Activated naive CD8-positive, alpha-beta T cell treated with anti-CD3 and anti-CD28 coated beads, Interleukin-2, amount 10 ng/mL, durations not matched to agents 7 days and 5 days (primary cell): ENCODE results near the gene TBC1D21. TPM values are rescaled to one million over a fixed set of nuclear protein-coding genes. Genes with fewer than 3 reads are reported as not detected.
A peak's percentile ranks its signal among the peaks of the same experiment; 100 is the strongest.

Experiments
- ATAC-seq: fragments of 150-1000 bp; cut with Tn5 transposase; one replicate; pipeline ENCODE4 v1.10.0; 2021; ENCODE audit warnings: low read depth, moderate library complexity
- POLR2A ChIA-PET: fragments of 350-600 bp; sonication (Branson Sonifier 250); formaldehyde crosslinking; loops from one replicate; lab custom pipeline; 2021; ENCODE audit warnings: antibody characterized with exemption; lab: Charles Lee
- DNase-seq: peaks from one replicate; pipeline ENCODE4 v3.0.0; 2021
- H3K27ac Mint-ChIP-seq: one replicate; pipeline ENCODE4 v1.8.0; 2022; ENCODE audit warnings: mild to moderate bottlenecking, mixed read lengths
- H3K27me3 Mint-ChIP-seq: one replicate; pipeline ENCODE4 v1.8.0; 2022; ENCODE audit warnings: mild to moderate bottlenecking, moderate library complexity, mixed read lengths
- H3K36me3 Mint-ChIP-seq: one replicate; pipeline ENCODE4 v1.8.0; 2021; ENCODE audit warnings: mild to moderate bottlenecking, mixed read lengths
- H3K4me1 Mint-ChIP-seq: one replicate; pipeline ENCODE4 v1.8.0; 2021; ENCODE audit warnings: mixed read lengths
- H3K4me3 Mint-ChIP-seq: one replicate; pipeline ENCODE4 v1.8.0; 2022; ENCODE audit warnings: mild to moderate bottlenecking, moderate library complexity, mixed read lengths
- H3K9me3 Mint-ChIP-seq: one replicate; pipeline ENCODE4 v1.8.0; 2021; ENCODE audit warnings: mixed read lengths
- total RNA-seq, 2 experiments: library from RNA; stranded (reverse); gene quantifications; one replicate each; pipeline ENCODE4 v1.2.3, GENCODE V29; 2021

TBC1D21 gene
- total RNA-seq, 2 experiments from 2014 or later = not detected

DNA sequence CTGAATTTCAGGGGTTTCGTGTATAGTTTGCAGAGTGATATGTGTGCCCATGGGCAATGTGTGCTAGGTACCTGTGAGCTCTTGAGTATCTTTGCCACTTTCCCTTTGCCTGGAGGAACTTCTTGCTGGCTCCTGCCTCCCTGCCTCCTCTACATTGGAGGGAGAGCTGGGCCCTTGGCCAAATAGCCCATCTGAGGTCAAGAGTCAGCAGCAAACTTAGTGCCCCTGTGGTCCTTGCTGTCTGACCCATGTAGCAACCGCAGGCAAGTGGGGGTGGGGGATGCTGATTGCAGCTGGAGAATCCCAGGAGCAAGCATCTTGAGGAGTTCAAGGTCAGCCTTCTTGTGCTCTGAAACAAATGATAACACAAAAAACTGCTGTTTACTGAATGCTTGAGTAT, 5.4 kb upstream of the TBC1D21 start:
- POLR2A ChIA-PET = no interaction called here
- H3K4me1 Mint-ChIP-seq = peaks cover 4% of the 10 kb centered on the region
- H3K27me3 Mint-ChIP-seq = peaks cover 46% of the 10 kb centered on the region

DNA sequence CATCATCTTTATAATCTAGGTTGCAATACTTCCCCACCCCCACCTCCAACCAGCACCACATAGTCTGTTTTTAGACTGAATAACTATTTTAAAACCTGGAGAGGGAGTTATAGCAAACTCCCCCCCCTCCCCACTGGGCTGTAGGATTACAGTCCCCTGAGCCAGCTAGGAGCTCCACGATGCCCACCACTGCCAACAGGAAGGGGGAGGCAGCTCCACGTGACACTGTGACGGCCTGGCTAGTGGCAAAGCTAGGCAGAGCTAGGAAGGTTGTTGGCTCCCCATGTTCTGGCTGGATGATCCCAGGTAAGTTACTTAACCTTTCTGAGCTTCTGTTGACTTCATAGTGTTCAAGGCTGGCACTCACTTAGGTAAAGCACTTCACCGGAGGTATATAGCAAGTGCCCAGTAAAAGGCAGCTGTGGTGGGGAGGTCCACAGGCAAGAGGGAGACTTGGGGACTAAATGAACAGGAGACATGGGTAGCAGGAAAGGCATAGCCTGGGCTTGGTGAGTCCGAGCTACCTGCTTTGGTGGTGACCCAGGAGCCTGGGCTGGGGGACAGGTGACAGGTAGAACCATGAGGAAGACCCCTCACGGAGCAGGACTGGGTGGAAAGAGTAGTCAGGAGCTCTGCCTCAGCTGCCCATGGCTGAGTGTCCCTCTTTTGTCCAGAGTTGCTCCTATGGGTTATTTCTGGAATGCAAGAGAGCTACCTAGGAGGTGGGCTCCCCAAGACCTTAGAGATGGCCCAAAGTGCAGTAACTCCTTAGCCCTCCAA, 4.0 kb upstream of the TBC1D21 start:
- Mint-ChIP-seq H3K4me1 (peaks cover 4% of the 10 kb centered on the region), H3K36me3 (no peaks in the 10 kb centered on the region), H3K4me3 (no peak overlapping the region), H3K9me3 (no peaks in the 10 kb centered on the region), H3K27me3 (peaks cover 39% of the 10 kb centered on the region), H3K27ac (no peak overlapping the region)
- ATAC-seq (no peak), DNase-seq (no peak)
- POLR2A ChIA-PET = interaction anchor here (0.6 kb wide), 1 partner anchor 734 kb away, joined by 4 read pairs; no protein-coding TSS in a partner anchor

More for the DNA sequence above, 5.4 kb upstream of the TBC1D21 start:
- no peak for ATAC-seq
- DNase-seq = no peak
- Mint-ChIP-seq H3K27ac (no peak overlapping the region), H3K36me3 (no peaks in the 10 kb centered on the region), H3K9me3 (no peaks in the 10 kb centered on the region), H3K4me3 (no peak overlapping the region)

DNA sequence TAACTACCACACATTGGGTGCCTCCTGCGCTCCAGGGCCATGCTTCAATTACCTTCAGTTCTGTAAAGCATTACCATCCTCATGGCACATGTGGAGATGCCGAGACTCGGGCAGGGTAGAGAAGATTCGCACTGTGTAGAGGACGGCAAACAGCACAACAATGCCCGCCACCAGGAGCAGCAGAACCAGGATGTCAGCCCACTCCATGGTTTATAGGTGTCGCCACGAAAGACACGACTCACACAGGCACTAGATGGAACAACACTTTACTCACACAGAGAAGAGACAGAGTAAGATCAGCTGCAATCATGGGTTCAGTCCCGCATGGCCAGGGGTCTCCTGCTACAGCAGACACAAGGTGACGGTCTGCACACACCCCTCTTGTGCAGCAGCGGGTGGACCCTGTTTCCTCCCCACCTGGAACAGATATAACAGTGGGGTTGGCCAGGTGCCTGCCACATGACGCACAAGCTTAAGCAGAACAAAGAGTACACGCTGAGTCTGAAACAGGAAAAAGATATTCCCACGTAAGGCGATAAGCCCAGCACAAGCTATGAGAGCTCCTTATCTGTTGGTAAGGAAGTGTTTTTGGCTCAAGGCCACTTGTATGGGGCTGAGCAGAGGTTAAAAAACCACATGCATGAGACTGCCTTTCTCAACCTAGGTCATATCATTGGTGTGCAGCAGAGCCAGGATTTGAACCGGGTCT, 2.5 kb upstream of the TBC1D21 start:
- Mint-ChIP-seq H3K4me3 (no peak overlapping the region), H3K4me1 (peaks cover 4% of the 10 kb centered on the region), H3K36me3 (no peaks in the 10 kb centered on the region), H3K27ac (no peak overlapping the region), H3K27me3 (peaks cover 33% of the 10 kb centered on the region), H3K9me3 (no peaks in the 10 kb centered on the region)
- POLR2A ChIA-PET = no interaction called here
- no peak for ATAC-seq
- no peak for DNase-seq

DNA sequence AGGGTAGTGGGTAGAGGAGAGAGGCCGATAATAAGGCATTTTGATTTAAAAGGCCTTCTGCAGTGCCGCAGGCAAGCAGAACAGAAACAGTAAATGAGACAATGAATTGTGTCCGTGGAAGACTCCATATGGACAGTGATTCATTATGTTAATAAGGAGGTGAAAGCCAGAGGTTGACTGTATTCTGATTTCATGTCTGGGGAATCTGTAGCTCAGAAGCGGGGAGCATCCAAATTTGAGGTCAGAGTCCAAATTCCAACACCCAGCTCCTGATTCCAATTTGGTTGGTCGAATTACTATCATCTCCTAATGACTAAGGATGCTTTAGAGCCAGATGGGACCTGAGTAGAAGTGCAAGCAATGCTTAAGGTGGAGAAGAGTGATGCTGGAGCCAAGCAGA, 1.0 kb upstream of the TBC1D21 start:
- no peak for ATAC-seq
- Mint-ChIP-seq H3K27me3 (peaks cover 30% of the 10 kb centered on the region), H3K9me3 (no peaks in the 10 kb centered on the region), H3K27ac (no peak overlapping the region), H3K36me3 (no peaks in the 10 kb centered on the region), H3K4me3 (no peak overlapping the region), H3K4me1 (peaks cover 2% of the 10 kb centered on the region)
- POLR2A ChIA-PET = no interaction called here
- DNase-seq = no peak

DNA sequence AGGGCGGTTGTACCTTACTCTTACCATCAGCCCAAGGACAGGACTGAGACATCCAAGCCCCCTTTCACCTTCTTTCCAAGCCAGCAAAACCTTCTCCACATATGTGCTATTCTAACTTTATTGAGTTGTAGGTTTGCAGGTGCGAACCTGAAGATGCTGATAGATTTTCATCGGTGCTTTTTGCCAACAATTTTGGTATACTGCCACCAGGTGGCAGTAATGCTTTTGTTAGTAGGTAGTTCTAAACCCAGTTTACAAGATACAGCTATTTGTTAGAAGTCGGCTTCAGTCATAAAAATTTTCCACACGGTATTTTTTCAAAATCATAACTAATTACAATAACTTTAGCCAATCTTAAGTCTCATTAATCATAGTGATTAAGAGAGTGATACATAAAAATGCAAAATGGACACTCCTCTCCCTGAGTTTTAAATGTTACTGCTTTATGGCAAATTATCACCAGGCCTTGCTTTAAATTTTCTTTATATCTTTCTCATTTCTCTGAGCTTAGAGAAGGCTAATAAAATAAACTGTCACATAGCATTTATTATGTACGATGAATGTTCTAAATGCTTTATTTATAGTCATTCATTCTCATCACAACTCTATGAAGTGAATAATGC, 636 bp downstream of the TBC1D21 start:
- Mint-ChIP-seq H3K4me3 (no peak overlapping the region), H3K9me3 (no peaks in the 10 kb centered on the region), H3K27ac (no peak overlapping the region), H3K4me1 (peaks cover 2% of the 10 kb centered on the region), H3K27me3 (peaks cover 35% of the 10 kb centered on the region), H3K36me3 (no peaks in the 10 kb centered on the region)
- DNase-seq = no peak
- POLR2A ChIA-PET = interaction anchor here (1.0 to 1.2 kb wide), 2 partner anchors 40 to 92 kb away, joined by 3 read pairs; no protein-coding TSS in a partner anchor
- peak; percentile 30 for ATAC-seq

DNA sequence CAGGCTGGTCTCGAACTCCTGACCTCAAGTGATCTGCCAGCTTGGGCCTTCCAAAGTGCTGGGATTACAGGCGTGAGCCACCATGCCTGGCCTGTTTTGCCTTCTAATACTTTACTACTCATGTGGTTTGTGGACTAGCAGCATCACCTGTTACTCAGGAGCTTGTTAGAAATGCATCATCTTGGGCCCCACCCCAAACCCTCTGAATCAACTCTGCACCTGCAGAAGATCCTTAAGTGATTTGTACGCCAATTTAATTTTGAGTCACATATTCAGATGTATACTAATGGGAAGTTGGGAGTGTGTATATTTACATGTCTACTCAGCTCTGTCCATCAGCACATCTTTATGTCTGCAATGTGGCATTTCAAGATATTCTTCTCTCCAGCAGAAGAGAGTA, 6.1 kb downstream of the TBC1D21 start:
- DNase-seq (no peak), ATAC-seq (no peak)
- H3K4me3 Mint-ChIP-seq = no peak overlapping the region
- H3K9me3 Mint-ChIP-seq = no peaks in the 10 kb centered on the region
- no peaks in the 10 kb centered on the region for H3K4me1 Mint-ChIP-seq
- POLR2A ChIA-PET = no interaction called here
- H3K36me3 Mint-ChIP-seq = no peaks in the 10 kb centered on the region
- H3K27ac Mint-ChIP-seq = no peak overlapping the region
- peaks cover 12% of the 10 kb centered on the region for H3K27me3 Mint-ChIP-seq

DNA sequence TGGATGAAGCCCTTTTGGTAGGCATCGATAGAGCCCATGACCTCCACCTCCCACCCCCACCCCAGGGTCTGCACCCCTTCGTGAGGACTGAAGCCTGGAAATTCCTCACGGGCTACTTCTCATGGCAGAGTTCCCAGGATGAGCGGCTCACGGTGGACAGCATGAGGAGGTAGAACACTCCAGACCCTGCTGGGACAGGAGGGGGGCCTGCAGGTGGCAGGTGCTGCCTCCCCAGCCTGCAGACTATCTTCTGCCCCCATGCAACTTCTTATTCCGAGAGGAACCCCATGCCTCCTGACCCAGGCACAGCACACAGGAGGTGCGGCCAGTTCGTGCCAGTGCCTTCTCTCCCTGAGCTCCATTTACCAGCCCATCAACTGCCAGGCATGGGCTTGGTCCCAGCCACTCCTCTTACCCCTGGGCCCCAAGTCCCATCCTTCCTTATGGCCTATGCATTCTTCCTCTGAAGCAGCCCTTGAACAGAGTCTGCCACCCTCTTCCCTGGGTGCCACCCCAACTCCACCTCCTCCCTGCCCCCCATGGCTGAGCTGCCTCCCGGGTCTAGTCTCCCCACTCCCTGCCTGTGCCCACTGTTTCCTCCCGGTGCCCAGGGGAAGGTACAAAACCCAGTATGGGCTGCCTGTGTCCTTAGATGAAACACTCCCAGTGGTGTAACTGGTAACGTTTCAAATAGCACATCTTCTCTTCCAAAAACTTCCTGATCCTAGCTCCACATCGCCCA, 8.4 kb downstream of the TBC1D21 start:
- H3K4me1 Mint-ChIP-seq = no peaks in the 10 kb centered on the region
- POLR2A ChIA-PET = no interaction called here
- H3K27me3 Mint-ChIP-seq = peaks cover 8% of the 10 kb centered on the region
- H3K27ac Mint-ChIP-seq = no peak overlapping the region
- DNase-seq (no peak), ATAC-seq (no peak)
- H3K9me3 Mint-ChIP-seq = no peaks in the 10 kb centered on the region
- no peaks in the 10 kb centered on the region for H3K36me3 Mint-ChIP-seq
- no peak overlapping the region for H3K4me3 Mint-ChIP-seq

DNA sequence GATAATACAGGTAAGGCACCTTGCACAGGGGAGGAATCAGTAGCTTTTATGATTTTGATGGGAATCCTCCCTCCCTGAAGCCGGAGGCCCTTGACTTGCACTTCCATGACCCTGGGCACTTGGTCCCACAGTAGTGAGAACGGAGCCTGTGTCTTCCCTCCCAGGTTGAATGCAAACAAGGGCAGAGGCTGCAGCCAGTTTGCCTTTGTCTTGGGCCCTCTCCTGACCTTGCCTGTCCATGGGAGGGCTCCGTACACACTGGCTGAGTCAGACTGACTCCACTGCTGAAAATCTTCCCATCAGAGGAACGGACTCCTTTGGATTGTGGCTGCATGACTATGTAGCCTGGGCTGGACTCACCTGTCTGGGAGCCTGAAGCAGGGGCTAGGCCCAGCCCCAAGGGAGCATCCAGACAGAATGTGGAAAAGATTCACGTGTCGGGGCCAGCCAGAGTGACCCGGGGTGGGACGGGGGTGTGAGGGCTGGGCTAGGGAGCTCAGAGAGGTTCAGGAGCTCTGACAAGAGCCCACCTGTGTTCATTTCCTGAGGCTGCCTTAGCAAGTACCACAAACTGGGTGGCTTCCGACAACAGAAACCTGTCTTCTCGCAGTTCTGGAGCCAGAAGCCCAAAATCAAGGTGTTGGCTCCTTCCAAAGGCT, 9.5 kb downstream of the TBC1D21 start:
- H3K27ac Mint-ChIP-seq = no peak overlapping the region
- no peak overlapping the region for H3K4me3 Mint-ChIP-seq
- ATAC-seq (no peak), DNase-seq (no peak)
- POLR2A ChIA-PET = no interaction called here
- H3K36me3 Mint-ChIP-seq = no peaks in the 10 kb centered on the region
- H3K27me3 Mint-ChIP-seq = peaks cover 4% of the 10 kb centered on the region
- no peaks in the 10 kb centered on the region for H3K9me3 Mint-ChIP-seq
- no peaks in the 10 kb centered on the region for H3K4me1 Mint-ChIP-seq

DNA sequence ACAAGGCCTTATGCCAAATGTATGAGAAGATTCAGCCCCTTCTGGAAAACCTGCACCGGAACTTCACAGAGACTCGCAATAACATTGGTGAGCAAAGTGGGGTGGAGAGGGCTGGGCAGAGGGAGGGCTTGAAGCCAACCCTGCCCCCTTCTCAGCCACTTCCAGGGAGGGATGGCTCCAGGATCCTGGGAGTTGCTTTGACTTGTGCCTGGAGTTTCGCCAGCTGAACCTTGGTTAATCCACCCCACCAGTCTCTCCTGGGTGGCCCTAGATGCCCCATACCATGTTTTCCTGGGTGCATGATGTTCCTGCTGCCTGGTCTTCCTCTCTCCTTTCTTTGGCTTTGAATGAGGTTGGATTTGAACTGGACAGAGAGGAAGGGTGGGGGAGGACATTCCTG, 10.8 kb downstream of the TBC1D21 start:
- no peaks in the 10 kb centered on the region for H3K4me1 Mint-ChIP-seq
- H3K4me3 Mint-ChIP-seq = no peak overlapping the region
- POLR2A ChIA-PET = no interaction called here
- no peak for ATAC-seq
- no peaks in the 10 kb centered on the region for H3K9me3 Mint-ChIP-seq
- no peaks in the 10 kb centered on the region for H3K36me3 Mint-ChIP-seq
- no peak for DNase-seq
- H3K27me3 Mint-ChIP-seq = peaks cover 5% of the 10 kb centered on the region
- no peak overlapping the region for H3K27ac Mint-ChIP-seq

DNA sequence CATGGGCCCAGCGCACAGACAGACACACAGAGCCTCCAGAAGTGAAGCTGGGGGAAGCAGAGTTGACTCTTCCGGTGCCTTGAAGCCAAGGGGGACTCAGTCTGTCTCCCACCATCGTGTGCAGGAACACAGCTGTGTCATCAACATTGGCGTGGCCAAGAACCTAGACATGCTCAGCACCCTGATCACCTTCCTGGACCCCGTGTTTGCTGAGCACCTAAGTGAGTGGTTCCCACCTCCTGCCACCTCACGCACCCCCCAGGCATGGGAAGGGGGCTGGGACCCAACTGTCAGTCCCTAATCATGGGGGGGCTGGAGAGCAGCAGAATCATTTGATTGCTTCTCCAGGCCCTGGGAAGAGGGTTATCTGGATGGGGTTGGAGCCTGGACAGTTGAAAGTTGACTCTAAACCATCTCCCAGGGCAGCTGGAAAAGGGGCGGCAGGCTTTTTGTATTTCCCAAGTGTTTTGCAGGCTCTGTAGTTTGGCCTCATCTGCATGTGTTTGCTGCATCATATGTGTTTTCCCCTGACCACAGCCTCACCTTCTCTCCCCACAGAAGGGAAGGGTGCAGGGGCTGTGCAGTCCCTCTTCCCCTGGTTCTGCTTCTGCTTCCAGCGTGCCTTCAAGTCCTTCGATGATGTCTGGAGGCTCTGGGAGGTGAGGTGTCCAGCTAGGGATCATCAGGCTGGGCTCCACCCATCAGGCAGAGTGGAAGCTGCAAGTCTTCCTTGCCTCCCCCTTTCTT, 12.8 kb downstream of the TBC1D21 start:
- Mint-ChIP-seq H3K36me3 (no peaks in the 10 kb centered on the region), H3K27me3 (peaks cover 10% of the 10 kb centered on the region), H3K27ac (no peak overlapping the region), H3K9me3 (no peaks in the 10 kb centered on the region), H3K4me3 (no peak overlapping the region), H3K4me1 (no peaks in the 10 kb centered on the region)
- POLR2A ChIA-PET = no interaction called here
- DNase-seq (no peak), ATAC-seq (no peak)

DNA sequence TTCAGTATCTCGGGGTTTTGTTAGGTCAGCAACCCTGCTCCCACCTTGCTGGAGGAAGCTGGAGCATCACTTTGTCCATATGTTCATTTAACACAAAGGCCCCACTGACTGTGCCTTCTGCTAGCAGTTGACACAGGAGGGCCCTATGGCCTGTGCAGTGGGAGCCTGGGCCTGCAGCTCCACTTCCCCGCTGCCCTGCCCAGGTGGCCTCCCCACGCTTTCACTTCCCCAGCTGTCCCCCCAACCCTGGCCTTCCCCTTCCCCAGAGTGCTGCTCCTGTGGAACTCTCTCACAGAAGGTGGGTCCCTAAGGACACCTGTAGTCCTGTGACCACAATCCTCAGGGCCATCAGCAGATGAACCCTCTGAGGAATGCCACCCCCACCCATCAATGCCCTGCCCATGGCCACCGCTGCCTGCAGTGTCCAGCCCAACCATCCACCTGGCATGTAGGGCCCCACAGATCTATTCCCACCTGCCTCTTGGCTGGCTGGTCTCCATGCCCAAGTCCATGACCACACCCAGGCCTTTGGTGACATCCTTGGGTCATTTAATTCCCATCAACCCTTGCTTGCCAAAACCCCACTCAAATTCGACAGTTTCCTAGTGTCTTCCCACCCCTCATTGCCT, 13.5 kb downstream of the TBC1D21 start:
- DNase-seq (no peak), ATAC-seq (no peak)
- no peaks in the 10 kb centered on the region for H3K4me1 Mint-ChIP-seq
- no peak overlapping the region for H3K4me3 Mint-ChIP-seq
- H3K27me3 Mint-ChIP-seq = peaks cover 10% of the 10 kb centered on the region
- no peak overlapping the region for H3K27ac Mint-ChIP-seq
- H3K9me3 Mint-ChIP-seq = no peaks in the 10 kb centered on the region
- no peaks in the 10 kb centered on the region for H3K36me3 Mint-ChIP-seq
- POLR2A ChIA-PET = no interaction called here

DNA sequence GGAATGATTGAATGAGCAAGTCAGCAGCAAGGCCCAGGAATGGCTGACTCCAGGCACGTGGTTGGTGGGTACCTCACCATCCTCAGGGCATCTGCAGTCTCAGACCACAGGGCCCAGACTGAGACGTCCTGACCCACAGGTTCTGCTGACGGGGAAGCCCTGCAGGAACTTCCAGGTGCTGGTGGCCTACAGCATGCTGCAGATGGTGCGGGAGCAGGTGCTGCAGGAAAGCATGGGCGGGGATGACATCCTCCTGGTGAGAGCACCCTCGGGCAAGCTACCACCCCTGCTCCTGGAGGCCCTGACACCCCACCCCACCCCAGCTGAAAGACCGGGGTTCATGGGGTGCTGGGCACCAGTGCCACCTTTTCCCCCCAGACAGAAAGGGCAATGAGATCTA, 14.1 kb downstream of the TBC1D21 start:
- Mint-ChIP-seq H3K27me3 (peaks cover 10% of the 10 kb centered on the region), H3K9me3 (peaks cover 2% of the 10 kb centered on the region), H3K36me3 (no peaks in the 10 kb centered on the region), H3K4me1 (no peaks in the 10 kb centered on the region), H3K27ac (no peak overlapping the region), H3K4me3 (no peak overlapping the region)
- DNase-seq = peak; percentile 23
- ATAC-seq = no peak
- POLR2A ChIA-PET = no interaction called here
